Fibroblast of mammary gland (primary cell): ENCODE data around the gene ENTPD8.
"Not testable (repeated sequence)": the region's sequence is repeated elsewhere in the genome, so short reads cannot be mapped to it uniquely, and the experiment has no call there.

ENCODE experiments used
- DNase-seq: peaks from one replicate; pipeline ENCODE4 v3.0.0-alpha.2; 2010; ENCODE audit warnings: low read depth
- H3K4me3 ChIP-seq: 2 replicates; pipeline ENCODE4 v1.5.1; 2011; ENCODE audit warnings: low read depth, mild to moderate bottlenecking, low read length, moderate library complexity; ENCODE audit not compliant: control insufficient read depth
- CTCF ChIP-seq: conservative IDR thresholded peaks from 2 replicates; pipeline ENCODE4 v1.5.1; 2011; ENCODE audit warnings: low read depth, low read length, inconsistent platforms; ENCODE audit not compliant: control insufficient read depth, insufficient read depth

ENTPD8 gene

GRCh38 chr9:137416006-137416562 lies 25.1 kb downstream of the ENTPD8 start:
- no peak for DNase-seq
- no peak for TF ChIP-seq CTCF

GRCh38 chr9:137415451-137415850 lies 25.7 kb downstream of the ENTPD8 start:
- TF ChIP-seq CTCF: no peak
- no peak for DNase-seq
- H3K4me3 ChIP-seq: no peak overlapping the region

More at GRCh38 chr9:137416006-137416562, 25.1 kb downstream of the ENTPD8 start:
- H3K4me3 ChIP-seq: no peak overlapping the region

GRCh38 chr9:137412431-137412830 lies 28.7 kb downstream of the ENTPD8 start:
- no peak overlapping the region for H3K4me3 ChIP-seq
- TF ChIP-seq CTCF: no peak
- peak; percentile 49 for DNase-seq

GRCh38 chr9:137411645-137412380 lies 29.3 kb downstream of the ENTPD8 start:
- DNase-seq: peak; percentile 86
- TF ChIP-seq CTCF: no peak
- H3K4me3 ChIP-seq: no peak overlapping the region

- no peak for DNase-seq
- no peak overlapping the region for H3K4me3 ChIP-seq
- TF ChIP-seq CTCF: no peak
Measured at GRCh38 chr9:137411260-137411644, 29.9 kb downstream of the ENTPD8 start.

- H3K4me3 ChIP-seq: no peak overlapping the region
- DNase-seq: no peak
- TF ChIP-seq CTCF: no peak
Measured at GRCh38 chr9:137410891-137411249, 30.3 kb downstream of the ENTPD8 start.

- not testable (repeated sequence) for H3K4me3 ChIP-seq, DNase-seq
Measured at GRCh38 chr9:137410236-137410890, 30.8 kb downstream of the ENTPD8 start.
